GM21528 (cell line): ENCODE measurements around the gene RFTN2.
"Not testable (repeated sequence)": the region's sequence is repeated elsewhere in the genome, so short reads cannot be mapped to it uniquely, and the experiment has no call there.

Experiments used
- ATAC-seq: cut with Tn5 transposase; IDR thresholded peaks from one replicate; pipeline ENCODE4 v1.9.1; 2021; ENCODE audit warnings: mild to moderate bottlenecking, moderate library complexity; ENCODE audit not compliant: unreplicated experiment, low FRiP score

RFTN2 gene

GRCh38 chr2:197675246-197675645 lies at the start of gene RFTN2:
TSS of gene RFTN2 (minus strand) at chr2:197675587. CDS start at chr2:197675458, 129 bp downstream.
- ATAC-seq: no peak

- no peak for ATAC-seq
Observed at GRCh38 chr2:197717863-197718262, 42.5 kb upstream of the RFTN2 start.

GRCh38 chr2:197713271-197713670 lies 37.9 kb upstream of the RFTN2 start:
- no peak for ATAC-seq

- ATAC-seq: no peak
Observed at GRCh38 chr2:197711578-197711977, 36.2 kb upstream of the RFTN2 start.

- peak; percentile 79 for ATAC-seq
Observed at GRCh38 chr2:197710424-197711042, 35.1 kb upstream of the RFTN2 start.

- not testable (repeated sequence) for ATAC-seq
Observed at GRCh38 chr2:197709140-197709539, 33.8 kb upstream of the RFTN2 start.

GRCh38 chr2:197708331-197708730 lies 32.9 kb upstream of the RFTN2 start:
- ATAC-seq: no peak

- no peak for ATAC-seq
Observed at GRCh38 chr2:197707316-197708213, 32.2 kb upstream of the RFTN2 start.

- no peak for ATAC-seq
Observed at GRCh38 chr2:197706839-197707207, 31.4 kb upstream of the RFTN2 start.

GRCh38 chr2:197705912-197706838 lies 30.8 kb upstream of the RFTN2 start:
- ATAC-seq: no peak

GRCh38 chr2:197705121-197705911 lies 29.9 kb upstream of the RFTN2 start, which contains the start of gene MARS2:
TSS of gene MARS2 (plus strand) at chr2:197705369. CDS start at chr2:197705406, 37 bp downstream.
- peak; percentile 85 for ATAC-seq

- ATAC-seq: peak; percentile 38
Observed at GRCh38 chr2:197704434-197705120, 29.2 kb upstream of the RFTN2 start.

- ATAC-seq: no peak
Observed at GRCh38 chr2:197700960-197701359, 25.6 kb upstream of the RFTN2 start.

GRCh38 chr2:197699724-197700123 lies 24.3 kb upstream of the RFTN2 start:
- not testable (repeated sequence) for ATAC-seq

GRCh38 chr2:197696571-197696970 lies 21.2 kb upstream of the RFTN2 start:
- not testable (repeated sequence) for ATAC-seq

- not testable (repeated sequence) for ATAC-seq
Observed at GRCh38 chr2:197695971-197696370, 20.6 kb upstream of the RFTN2 start.

GRCh38 chr2:197695206-197695605 lies 19.8 kb upstream of the RFTN2 start:
- ATAC-seq: not testable (repeated sequence)

- ATAC-seq: no peak
Observed at GRCh38 chr2:197677483-197677882, 2.1 kb upstream of the RFTN2 start.

GRCh38 chr2:197677056-197677455 lies 1.7 kb upstream of the RFTN2 start:
- no peak for ATAC-seq
